Measurements from ENCODE around the gene AKAP13.

Gene AKAP13

DNA sequence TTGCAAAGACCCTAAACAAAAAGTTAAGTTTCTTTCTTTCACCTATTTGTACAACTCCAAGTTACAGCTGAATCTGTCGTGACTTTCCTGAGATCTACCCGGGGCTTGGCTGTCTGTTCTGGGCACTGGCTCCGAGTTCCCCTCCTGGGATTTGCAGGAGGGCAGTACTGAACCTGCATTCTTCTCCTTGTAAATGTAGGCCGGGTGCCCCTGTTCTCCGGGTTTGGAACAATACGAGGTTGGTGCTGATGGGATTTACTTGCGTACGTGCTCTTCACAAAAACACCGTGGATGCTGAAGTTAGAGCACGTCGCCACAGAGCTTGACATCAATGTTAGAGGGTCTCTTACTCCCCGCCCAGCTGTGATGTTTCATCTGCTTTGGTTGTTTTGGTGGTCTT is 366.2 kb downstream of the AKAP13 start:
- Histone ChIP-seq H3K9me3 (ENCODE audit: low read length) (no peaks in the 10 kb centered on the region), H3K4me1 (ENCODE audit: insufficient read depth, low read length) (peaks cover 73% of the 10 kb centered on the region), H3K4me3 (ENCODE audit: low read length) (no peak overlapping the region), H3K36me3 (ENCODE audit: insufficient read depth, low read length) (peaks cover 55% of the 10 kb centered on the region), H3K27me3 (ENCODE audit: insufficient read depth, low read length) (no peaks in the 10 kb centered on the region), H2AFZ (ENCODE audit: low read depth, low read length) (no peak overlapping the region)

GRCh38 chr15:85748176-85748575 is 367.8 kb downstream of the AKAP13 start:
- H2AFZ ChIP-seq (ENCODE audit: low read depth, low read length) = no peak overlapping the region
- H3K4me1 ChIP-seq (ENCODE audit: insufficient read depth, low read length) = peaks cover 80% of the 10 kb centered on the region
- peaks cover 50% of the 10 kb centered on the region for H3K36me3 ChIP-seq (ENCODE audit: insufficient read depth, low read length)
- no peak overlapping the region for H3K4me3 ChIP-seq (ENCODE audit: low read length)
- no peaks in the 10 kb centered on the region for H3K27me3 ChIP-seq (ENCODE audit: insufficient read depth, low read length)
- H3K9me3 ChIP-seq (ENCODE audit: low read length) = no peaks in the 10 kb centered on the region

DNA sequence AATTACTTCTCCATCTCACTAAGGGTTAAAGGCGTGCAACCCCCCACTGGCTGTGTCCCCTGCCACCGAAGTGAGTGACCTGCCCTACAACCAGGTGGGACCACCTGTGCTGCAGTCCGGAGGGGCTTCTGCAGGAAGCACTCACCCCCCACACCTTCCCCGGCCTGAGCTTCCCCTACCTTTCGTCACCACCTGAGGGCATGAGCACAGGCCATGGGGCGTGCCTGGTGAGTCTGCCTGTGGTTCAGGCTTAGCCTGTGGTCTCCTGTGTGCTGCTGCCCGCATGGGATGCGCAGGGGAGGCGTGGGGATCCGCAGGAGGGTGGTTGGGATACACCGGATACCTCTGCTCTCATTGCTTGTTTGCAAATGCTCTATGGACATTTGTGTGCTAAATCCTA is 368.3 kb downstream of the AKAP13 start:
- H2AFZ ChIP-seq (ENCODE audit: low read depth, low read length) = no peak overlapping the region
- peaks cover 80% of the 10 kb centered on the region for H3K4me1 ChIP-seq (ENCODE audit: insufficient read depth, low read length)
- H3K9me3 ChIP-seq (ENCODE audit: low read length) = no peaks in the 10 kb centered on the region
- H3K36me3 ChIP-seq (ENCODE audit: insufficient read depth, low read length) = peaks cover 45% of the 10 kb centered on the region
- H3K27me3 ChIP-seq (ENCODE audit: insufficient read depth, low read length) = no peaks in the 10 kb centered on the region
- no peak overlapping the region for H3K4me3 ChIP-seq (ENCODE audit: low read length)

DNA sequence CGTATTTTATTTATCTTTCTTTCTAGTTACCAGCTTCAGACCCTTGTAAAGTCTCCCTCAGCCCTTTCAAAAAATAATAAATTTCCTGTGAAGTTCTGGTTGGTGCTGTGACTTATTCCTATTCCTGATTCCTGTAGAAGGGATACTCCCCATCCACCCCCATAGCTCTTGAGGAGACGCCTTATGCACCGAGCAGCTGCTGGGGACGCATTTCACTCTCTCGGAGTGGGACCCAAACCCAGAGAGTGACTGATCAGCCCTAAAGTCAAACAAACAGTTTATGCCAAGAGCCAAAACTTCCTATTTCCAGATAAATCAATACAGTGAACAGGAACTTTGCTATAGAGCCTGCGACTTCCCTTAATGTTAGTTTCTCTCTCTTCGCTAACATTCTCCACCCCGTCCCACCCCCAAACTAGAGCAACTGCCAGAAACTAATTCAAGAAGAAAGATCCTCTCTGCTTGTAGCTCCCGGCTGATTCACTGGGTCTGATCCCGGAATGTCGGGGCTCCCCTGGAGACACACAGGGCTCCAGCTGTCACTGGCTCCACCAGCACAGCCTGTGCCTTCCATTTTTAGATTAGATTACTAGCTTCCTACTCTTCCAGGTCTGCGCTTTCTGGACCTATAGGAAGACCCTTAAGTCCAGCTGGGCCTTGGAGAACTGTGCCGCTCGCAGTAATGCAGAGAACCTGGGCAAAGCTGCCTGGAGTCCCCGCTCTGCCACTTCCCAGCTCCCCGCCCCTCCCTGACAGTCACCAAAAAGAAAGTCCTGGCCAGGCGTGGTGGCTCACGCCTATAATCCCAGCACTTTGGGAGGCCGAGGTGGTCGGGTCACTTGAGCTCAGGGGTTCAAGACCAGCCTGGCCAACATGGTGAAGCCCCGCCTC is 369.1 kb downstream of the AKAP13 start:
- H3K36me3 ChIP-seq (ENCODE audit: insufficient read depth, low read length) = peaks cover 37% of the 10 kb centered on the region
- H2AFZ ChIP-seq (ENCODE audit: low read depth, low read length) = no peak overlapping the region
- peaks cover 83% of the 10 kb centered on the region for H3K4me1 ChIP-seq (ENCODE audit: insufficient read depth, low read length)
- no peaks in the 10 kb centered on the region for H3K9me3 ChIP-seq (ENCODE audit: low read length)
- H3K27me3 ChIP-seq (ENCODE audit: insufficient read depth, low read length) = no peaks in the 10 kb centered on the region
- H3K4me3 ChIP-seq (ENCODE audit: low read length) = no peak overlapping the region

DNA sequence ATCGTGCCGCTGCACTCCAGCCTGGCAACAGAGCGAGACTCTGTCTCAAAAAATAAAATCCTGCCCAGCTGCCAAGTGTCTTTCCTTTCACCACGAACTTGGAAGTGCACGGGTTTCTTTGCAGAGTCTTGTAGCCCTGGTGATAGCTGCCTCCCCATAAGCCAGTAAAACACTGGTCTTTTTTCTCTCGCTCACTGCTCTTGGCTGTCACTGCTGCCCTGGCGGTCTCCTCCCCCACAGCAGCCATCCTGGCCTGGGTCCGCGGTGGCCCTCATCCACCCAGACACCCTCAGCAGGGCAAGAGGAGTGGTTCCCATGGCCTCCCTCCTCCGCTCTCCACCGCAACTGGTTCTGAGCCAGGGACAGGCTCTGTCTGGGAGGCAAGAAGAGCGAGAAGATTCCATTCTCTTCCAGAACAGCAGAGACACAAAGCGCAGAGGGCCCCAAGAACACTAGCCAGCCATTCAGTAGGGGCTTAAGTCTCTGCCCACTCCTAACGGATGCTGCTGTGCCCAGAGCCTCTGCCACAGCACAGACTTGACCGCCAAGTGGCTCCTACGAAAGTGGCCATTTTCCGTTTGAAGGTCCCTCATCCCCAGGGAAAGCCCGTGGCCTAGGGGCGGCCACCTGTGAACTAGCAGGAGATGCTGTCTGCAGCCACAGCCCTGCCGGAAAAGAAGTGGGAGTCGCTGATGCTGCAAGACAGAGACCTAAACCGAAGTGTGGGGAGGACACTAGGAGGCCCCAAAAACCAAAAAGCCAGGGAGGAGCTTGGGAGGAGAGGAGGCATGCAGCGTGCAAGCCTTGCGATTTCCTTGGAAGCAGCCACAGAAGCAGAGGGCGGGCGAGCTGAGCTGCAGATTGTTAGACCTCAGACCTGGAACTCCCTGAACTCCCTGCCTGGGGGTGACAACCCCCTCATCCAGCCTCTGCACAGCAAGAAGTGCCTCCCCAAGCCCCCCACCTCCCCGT is 370.2 kb downstream of the AKAP13 start:
- Histone ChIP-seq H3K4me1 (ENCODE audit: insufficient read depth, low read length) (peaks cover 77% of the 10 kb centered on the region), H3K4me3 (ENCODE audit: low read length) (peak overlapping the region; percentile 14), H3K9me3 (ENCODE audit: low read length) (no peaks in the 10 kb centered on the region), H3K36me3 (ENCODE audit: insufficient read depth, low read length) (peaks cover 30% of the 10 kb centered on the region), H3K27me3 (ENCODE audit: insufficient read depth, low read length) (no peaks in the 10 kb centered on the region), H2AFZ (ENCODE audit: low read depth, low read length) (no peak overlapping the region)

GRCh38 chr15:85751291-85752123 is 371.1 kb downstream of the AKAP13 start:
- Histone ChIP-seq H3K36me3 (ENCODE audit: insufficient read depth, low read length) (peaks cover 27% of the 10 kb centered on the region), H3K4me1 (ENCODE audit: insufficient read depth, low read length) (peaks cover 67% of the 10 kb centered on the region), H3K4me3 (ENCODE audit: low read length) (peak overlapping the region; percentile 17), H3K27me3 (ENCODE audit: insufficient read depth, low read length) (no peaks in the 10 kb centered on the region), H3K9me3 (ENCODE audit: low read length) (no peaks in the 10 kb centered on the region), H2AFZ (ENCODE audit: low read depth, low read length) (no peak overlapping the region)

GRCh38 chr15:85752124-85752475 is 371.7 kb downstream of the AKAP13 start:
- Histone ChIP-seq H3K4me1 (ENCODE audit: insufficient read depth, low read length) (peaks cover 62% of the 10 kb centered on the region), H3K27me3 (ENCODE audit: insufficient read depth, low read length) (no peaks in the 10 kb centered on the region), H3K9me3 (ENCODE audit: low read length) (no peaks in the 10 kb centered on the region), H3K36me3 (ENCODE audit: insufficient read depth, low read length) (peaks cover 24% of the 10 kb centered on the region), H3K4me3 (ENCODE audit: low read length) (peak overlapping the region; percentile 17), H2AFZ (ENCODE audit: low read depth, low read length) (no peak overlapping the region)

DNA sequence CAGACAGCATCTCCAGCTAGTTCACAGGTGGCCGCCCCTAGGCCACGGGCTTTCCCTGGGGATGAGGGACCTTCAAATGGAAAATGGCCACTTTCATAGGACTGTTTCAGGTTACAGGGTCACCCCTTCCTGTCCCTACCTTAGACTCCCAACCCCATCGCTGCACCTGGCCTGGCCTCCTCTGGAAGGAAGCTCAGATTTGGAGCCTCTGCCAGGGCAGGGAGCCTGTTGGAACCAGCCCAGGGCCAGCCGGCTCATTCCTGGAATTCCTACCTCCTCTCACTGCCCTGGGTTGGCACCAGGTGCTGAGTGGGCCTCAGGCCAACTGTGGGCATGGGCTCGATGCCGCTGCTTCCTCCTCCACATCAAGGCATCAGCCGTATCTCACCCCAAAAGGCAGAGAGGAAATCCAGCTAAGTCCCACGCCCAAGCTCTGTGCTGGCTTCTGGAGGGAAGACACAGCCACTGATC is 372.1 kb downstream of the AKAP13 start:
- no peaks in the 10 kb centered on the region for H3K9me3 ChIP-seq (ENCODE audit: low read length)
- H3K4me3 ChIP-seq (ENCODE audit: low read length) = no peak overlapping the region
- peaks cover 20% of the 10 kb centered on the region for H3K36me3 ChIP-seq (ENCODE audit: insufficient read depth, low read length)
- no peaks in the 10 kb centered on the region for H3K27me3 ChIP-seq (ENCODE audit: insufficient read depth, low read length)
- H3K4me1 ChIP-seq (ENCODE audit: insufficient read depth, low read length) = peaks cover 60% of the 10 kb centered on the region
- no peak overlapping the region for H2AFZ ChIP-seq (ENCODE audit: low read depth, low read length)

- no peaks in the 10 kb centered on the region for H3K9me3 ChIP-seq (ENCODE audit: low read length)
- H3K27me3 ChIP-seq (ENCODE audit: insufficient read depth, low read length) = no peaks in the 10 kb centered on the region
- no peak overlapping the region for H3K4me3 ChIP-seq (ENCODE audit: low read length)
- no peak overlapping the region for H2AFZ ChIP-seq (ENCODE audit: low read depth, low read length)
- peaks cover 58% of the 10 kb centered on the region for H3K4me1 ChIP-seq (ENCODE audit: insufficient read depth, low read length)
- peaks cover 17% of the 10 kb centered on the region for H3K36me3 ChIP-seq (ENCODE audit: insufficient read depth, low read length)
These were observed 372.9 kb downstream of the AKAP13 start for GRCh38 chr15:85753261-85753660.

DNA sequence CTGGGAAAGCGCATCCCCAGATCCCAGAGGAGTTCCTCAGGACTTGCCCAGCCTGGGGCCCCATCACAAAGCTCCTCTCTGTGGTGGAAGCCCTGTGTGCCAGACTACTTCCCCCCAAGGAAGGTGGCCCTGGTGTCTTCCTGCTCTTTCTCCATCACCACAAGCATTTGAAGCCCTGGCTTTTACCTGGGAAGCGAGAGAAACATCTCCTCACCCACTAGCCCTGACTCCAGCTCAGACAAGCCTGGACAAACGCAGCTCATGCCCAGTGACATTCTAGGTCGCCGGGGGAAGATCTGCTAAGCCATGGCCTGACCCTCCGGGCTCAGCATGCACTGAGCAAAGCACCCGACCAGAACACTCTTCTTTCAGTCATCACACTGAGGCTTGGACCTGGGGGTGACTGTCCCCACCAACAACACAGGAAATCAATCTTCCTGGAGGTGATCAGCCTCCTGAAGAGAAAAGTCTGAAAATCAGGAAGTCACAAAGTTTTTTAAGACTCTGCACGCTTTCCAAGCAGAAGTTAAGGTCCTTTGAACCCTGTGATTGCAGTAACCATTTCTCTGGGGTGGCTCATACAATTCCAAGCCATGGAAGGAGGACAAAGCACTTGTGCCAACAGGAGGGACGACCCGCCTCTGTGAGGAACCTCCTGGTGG is 373.5 kb downstream of the AKAP13 start:
- H2AFZ ChIP-seq (ENCODE audit: low read depth, low read length) = no peak overlapping the region
- peaks cover 17% of the 10 kb centered on the region for H3K36me3 ChIP-seq (ENCODE audit: insufficient read depth, low read length)
- peaks cover 51% of the 10 kb centered on the region for H3K4me1 ChIP-seq (ENCODE audit: insufficient read depth, low read length)
- H3K4me3 ChIP-seq (ENCODE audit: low read length) = no peak overlapping the region
- no peaks in the 10 kb centered on the region for H3K9me3 ChIP-seq (ENCODE audit: low read length)
- no peaks in the 10 kb centered on the region for H3K27me3 ChIP-seq (ENCODE audit: insufficient read depth, low read length)

GRCh38 chr15:85754989-85755388 is 374.6 kb downstream of the AKAP13 start:
- no peaks in the 10 kb centered on the region for H3K27me3 ChIP-seq (ENCODE audit: insufficient read depth, low read length)
- peaks cover 40% of the 10 kb centered on the region for H3K4me1 ChIP-seq (ENCODE audit: insufficient read depth, low read length)
- H3K36me3 ChIP-seq (ENCODE audit: insufficient read depth, low read length) = peaks cover 26% of the 10 kb centered on the region
- H3K4me3 ChIP-seq (ENCODE audit: low read length) = no peak overlapping the region
- H2AFZ ChIP-seq (ENCODE audit: low read depth, low read length) = no peak overlapping the region
- H3K9me3 ChIP-seq (ENCODE audit: low read length) = no peaks in the 10 kb centered on the region

DNA sequence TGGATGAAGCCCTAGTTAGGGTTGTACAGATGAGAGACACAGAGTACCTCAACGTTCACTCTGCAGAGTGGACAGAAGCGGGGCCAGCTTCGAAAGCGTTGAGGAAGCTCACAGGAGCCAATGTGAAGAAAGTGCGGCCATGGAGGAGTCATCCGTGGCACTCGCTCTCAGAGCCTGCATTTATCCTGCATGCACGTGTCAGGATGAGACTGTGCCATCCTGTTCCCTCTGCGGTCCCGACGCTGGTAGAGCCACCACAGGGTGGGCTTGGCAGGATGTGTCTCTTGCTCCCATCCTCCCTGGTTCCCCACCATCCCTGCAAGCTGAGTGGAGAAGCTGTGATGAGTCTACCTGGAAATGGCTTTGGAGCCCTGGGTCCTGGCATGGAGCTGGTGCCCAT is 375.1 kb downstream of the AKAP13 start:
- Histone ChIP-seq H3K9me3 (ENCODE audit: low read length) (no peaks in the 10 kb centered on the region), H3K27me3 (ENCODE audit: insufficient read depth, low read length) (no peaks in the 10 kb centered on the region), H3K4me3 (ENCODE audit: low read length) (no peak overlapping the region), H3K36me3 (ENCODE audit: insufficient read depth, low read length) (peaks cover 30% of the 10 kb centered on the region), H2AFZ (ENCODE audit: low read depth, low read length) (no peak overlapping the region), H3K4me1 (ENCODE audit: insufficient read depth, low read length) (peaks cover 36% of the 10 kb centered on the region)

Measured in neuron (in vitro differentiated cells).